Measurements from ENCODE around the gene NRL.
"Not testable (repeated sequence)": the region's sequence is repeated elsewhere in the genome, so short reads cannot be mapped to it uniquely, and the experiment has no call there.

Gene NRL

DNA sequence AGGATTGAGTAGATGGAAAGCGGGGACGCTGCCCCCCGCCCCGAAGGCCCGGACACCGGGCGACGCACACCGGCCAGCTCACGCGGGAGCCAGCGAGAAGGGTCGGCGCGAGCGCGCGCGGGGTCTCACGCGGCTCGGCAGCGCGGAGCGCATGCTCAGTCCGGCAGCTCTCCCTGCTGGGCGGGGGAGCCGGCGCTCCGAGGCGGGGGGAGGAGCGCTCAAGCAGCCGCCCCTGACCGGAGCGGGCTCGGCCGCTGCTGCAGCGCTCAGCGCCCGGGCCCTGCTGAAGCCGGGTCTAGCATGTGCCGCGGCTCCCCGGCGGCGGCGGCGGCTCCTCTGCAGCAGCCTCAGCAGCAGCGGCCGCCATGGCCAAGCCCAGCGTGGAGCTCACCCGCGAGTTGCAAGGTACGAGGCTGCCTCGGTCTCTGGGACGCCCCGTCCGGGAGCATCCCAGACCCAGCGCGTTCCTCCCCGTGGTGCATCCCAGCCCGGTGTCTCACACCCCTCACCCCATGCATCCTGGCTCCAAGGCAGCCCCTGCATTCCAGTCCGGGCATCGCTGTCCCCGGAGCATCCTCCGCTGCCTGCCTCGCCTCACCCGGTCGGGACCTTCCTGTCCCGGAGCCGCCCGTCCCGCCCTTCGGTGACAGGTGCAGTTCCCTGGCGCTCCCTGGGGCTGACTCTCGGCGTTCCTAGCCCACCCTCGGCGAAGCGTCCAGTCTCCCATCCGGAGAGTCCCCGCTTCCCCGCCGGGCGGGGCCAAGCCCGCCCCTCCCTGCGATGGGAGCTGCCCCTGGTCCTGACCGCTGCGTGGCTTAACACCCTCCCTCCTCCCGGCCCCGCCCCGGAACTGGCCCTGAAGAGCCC is 62.7 kb downstream of the NRL start, which contains the start of gene CARMIL3:
CARMIL3 (plus strand) TSS at position 221 of the 867 bp plus-strand sequence; CDS start at position 366, 145 bp downstream.
- DNase-seq (ENCODE audit: low spot score): peak; percentile 32

DNA sequence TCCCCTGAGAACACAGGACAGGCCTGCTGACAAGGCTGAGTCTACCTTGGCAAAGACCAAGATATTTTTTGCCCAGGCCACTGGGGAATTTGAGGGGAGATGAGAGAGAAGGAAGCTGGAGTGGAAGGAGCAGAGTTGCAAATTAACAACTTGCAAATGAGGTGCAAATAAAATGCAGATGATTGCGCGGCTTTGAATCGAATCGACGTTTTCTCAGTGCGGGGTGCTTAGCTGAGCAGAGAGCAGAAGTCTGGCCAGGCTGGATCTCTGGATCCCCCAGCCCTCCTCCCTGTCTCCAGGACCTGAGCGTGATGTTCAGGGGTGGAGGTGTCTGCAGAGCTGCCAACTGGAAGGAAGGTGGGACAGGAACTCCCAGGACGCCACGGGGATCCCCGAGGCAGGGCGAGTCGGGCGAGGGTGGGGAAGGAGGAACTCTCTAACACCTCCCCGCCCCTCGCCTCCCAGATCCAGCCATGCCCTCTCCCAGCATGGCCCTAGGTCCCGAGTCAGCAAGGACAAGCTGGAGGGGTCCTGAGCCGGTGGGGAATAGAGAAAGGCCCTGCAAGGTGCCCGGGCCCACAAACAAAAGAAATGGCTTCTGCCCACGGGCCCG is 63.5 kb downstream of the NRL start:
- no peak for DNase-seq (ENCODE audit: low spot score)

DNA sequence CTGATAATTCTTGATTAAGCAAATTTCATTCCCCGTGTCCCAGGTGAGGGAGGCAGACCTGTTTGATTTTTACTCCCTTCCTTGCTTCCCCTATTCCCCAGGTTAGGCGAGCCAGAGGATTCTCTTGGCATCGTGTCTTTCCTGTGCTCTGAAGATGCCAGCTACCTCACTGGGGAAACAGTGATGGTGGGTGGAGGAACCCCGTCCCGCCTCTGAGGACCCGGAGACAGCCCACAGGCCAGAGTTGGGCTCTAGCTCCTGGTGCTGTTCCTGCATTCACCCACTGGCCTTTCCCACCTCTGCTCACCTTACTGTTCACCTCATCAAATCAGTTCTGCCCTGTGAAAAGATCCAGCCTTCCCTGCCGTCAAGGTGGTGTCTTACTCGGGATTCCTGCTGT is 64.0 kb downstream of the NRL start:
- not testable (repeated sequence) for DNase-seq (ENCODE audit: low spot score)

DNA sequence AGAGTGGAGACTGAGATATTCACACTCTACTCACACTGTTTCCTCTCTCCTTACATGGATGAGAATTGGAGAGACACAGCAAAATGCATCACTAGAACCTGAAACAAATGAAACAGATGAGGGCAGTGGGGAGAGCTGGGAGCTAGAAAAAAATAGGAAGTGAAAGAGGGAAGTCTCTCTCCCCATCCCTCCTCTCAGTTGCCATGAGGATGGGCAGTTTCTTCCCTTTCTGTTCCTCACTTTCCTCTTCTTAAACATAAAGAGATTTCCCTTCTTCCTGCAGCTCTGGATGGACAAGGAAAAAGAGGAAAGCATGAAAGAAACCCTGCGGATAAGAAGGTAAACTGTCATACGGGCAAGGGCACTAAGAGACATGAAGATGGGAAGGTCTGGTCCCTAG is 65.7 kb downstream of the NRL start:
- DNase-seq (ENCODE audit: low spot score): not testable (repeated sequence)

DNA sequence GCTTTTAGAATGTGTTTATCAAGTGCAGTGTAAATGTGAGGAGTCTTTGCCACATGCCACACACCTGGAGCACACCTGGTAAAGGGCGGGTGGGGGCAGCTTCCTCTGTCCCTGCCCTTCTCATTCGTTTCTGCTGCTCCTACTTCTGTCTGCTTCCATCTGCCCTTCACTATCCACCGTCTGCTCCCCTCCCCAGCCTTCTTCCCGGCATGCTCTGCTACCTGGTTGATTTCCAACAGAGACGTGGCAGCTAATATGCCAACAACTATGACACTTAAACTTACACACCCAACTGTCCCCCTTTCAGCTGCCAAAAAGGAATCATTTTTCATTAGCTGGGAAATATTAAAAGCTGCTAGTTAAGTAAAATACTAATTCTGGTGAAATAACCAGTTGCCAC is 72.0 kb downstream of the NRL start:
- no peak for DNase-seq (ENCODE audit: low spot score)

DNA sequence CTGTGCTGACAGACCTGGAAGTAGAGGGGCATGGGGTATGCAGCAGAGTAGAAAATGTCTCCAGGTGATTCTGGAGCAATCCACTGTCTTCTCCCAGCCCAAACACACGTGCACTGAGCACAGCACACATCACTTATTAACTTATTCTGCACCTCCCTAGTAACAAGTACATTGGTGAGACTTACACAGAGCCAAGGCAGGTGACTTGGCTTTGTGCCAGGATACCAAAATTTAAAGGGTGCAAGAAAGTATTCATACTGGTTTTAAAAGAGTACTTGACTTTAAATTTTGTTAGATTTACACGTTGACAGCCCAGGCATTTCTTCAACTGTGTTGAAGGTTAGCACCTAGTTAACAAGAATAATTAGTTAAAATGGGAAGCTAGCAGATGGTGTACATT is 74.1 kb downstream of the NRL start:
- DNase-seq (ENCODE audit: low spot score): no peak

DNA sequence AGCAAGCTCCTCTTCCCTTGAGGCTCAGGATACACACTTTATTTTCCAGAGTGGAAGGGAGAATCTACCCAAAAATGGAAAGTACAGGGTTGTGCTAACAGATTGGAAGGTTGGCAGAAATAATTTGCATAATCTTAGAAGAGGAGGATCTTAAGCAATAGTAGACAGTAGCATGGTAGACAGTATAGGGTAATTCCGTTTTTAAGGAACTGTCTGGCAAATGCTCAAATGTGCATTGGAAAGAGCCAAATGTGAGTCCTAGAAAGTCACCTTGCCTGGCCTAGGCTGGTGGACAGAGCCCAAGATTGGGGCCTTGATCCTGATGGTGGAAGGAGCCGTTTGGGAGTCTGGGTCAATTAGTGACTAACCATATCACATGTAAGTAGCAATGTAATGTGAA is 76.1 kb downstream of the NRL start:
- DNase-seq (ENCODE audit: low spot score): no peak

DNA sequence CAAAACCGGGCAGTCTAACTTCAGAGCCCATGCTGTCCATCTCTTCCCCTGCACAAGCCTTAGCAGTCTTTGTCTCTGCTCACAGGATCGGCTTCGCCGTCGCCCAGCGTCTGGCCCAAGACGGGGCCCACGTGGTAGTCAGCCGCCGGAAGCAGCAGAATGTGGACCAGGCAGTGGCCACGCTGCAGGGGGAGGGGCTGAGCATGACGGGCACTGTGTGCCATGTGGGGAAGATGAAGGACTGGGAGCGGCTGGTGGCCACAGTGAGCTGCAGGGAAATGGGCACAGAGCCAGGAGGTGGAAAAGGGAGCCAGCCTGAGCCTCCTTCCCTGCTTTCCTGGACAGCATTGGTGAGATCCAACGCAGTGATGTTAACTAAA is 77.1 kb downstream of the NRL start:
- DNase-seq (ENCODE audit: low spot score): no peak

DNA sequence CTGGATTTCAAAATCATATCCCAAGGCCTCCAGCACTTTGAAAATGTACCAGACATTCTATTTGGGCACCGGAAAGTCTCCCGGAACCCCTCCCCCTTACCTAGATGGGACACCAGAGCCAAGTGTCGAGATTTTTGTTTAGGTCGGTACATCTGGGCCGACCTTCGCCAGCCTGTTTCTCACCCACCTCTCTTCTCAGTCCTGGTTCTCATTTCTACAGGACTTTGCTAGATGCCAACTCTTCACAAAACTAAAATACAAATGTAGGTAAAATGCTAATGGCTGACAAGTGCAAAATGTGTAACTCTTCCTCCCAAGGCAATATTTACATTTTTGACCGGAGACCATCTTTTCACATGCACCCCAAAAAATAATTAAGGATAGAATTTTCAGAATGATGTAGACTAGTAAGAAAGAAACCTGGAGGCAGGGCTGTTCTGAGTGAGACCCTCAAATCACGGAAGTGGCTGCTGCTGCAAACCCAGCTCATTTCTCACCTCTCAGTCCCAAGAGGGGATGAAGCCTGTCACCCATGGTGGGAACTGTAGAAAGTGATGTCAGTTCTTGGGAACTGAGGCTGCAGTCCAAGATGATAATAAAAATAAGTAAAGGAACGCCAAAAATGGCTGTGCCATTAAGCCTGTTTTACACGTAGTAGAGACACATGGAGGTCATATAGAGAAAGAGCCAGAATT is 77.6 kb downstream of the NRL start:
- not testable (repeated sequence) for DNase-seq (ENCODE audit: low spot score)

DNA sequence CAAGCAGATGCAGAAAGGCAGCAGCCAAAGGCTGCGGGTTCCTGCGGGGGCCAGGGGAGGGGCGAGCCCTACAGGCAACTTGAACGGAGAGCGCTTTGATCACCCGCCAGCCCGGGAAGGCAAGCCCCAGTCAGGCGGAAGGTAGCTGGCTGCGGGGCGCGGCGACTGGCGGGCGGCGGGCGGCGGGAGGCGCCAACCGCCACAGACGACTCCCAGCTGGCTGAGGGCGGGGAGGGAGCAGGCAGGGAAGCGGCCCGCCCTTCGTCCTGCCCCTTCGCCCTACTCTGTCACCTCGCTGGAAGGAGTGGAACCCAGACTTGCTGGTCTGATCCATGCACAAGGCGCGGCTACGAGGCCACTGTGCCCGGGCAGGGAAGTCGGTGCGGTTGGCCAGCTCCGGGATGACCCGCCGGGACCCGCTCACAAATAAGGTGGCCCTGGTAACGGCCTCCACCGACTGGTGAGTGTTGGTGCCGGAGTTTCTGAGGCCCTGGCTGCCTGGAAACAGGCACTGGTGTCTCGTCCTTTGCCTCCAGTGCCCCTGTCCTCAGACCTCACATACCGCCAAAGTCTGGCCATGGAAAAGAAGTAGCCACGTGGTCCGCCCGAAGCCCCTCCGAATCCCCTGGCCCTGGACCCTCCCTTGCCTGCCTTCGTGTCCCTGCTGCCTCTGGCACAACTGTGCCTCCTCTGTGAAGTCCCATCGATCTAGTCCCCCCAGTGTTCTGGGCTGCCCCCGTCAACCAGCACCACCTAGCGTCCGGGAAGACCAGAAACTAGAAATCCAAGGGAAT is 78.4 kb downstream of the NRL start:
- peak; percentile 87 for DNase-seq (ENCODE audit: low spot score)

DNA sequence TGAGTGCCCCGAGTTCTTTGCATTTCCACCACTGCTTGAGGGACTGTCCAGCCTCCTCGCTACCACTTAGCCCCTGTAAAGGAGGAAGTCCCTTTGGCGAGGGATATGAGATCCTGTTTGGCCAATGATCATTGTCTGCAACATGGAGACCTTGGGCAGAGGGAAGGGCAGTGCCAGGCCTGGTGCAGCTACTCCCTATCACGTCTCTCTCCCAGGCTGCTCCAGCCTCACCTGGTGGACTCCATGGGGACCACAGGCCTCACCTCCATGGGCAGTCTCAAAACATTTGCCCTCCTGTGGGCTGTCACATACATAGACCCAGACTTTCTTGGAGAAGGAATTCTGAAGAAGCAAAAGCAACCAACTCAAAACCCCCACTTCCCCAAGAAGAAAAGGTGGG is 79.0 kb downstream of the NRL start:
- peak; percentile 41 for DNase-seq (ENCODE audit: low spot score)

DNA sequence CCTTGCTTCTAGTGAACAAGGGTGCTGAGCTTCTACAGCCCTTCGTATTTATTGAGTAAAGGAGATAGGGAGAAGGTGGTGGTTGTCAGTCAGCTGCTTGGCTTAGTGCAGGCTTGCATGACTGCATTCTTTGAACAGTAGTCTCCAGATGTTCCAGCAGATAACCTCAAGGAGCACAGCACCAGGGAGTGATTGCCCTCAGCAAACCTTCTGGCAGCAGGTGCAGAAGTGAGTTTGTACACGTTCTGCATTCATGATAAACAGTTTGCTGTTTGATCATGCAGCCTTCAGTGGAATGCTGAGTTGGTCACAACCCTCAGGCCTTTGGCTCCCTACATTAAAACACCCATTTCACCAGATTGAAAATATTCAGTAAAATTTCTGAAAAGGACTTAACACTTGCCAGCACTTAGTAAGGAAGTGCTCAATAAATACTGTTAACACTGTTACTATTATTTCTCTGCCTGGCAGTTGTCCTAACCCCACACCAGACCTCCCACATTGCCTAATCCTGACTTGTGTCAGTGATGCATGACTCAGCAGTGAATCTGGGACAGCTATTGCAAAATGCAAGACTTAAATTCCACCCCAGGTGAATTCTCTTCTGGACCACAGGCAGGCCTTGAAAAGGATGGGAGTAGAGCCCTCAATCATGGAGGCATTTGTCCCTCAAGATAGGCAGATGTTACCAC is 81.9 kb downstream of the NRL start:
- no peak for DNase-seq (ENCODE audit: low spot score)

DNA sequence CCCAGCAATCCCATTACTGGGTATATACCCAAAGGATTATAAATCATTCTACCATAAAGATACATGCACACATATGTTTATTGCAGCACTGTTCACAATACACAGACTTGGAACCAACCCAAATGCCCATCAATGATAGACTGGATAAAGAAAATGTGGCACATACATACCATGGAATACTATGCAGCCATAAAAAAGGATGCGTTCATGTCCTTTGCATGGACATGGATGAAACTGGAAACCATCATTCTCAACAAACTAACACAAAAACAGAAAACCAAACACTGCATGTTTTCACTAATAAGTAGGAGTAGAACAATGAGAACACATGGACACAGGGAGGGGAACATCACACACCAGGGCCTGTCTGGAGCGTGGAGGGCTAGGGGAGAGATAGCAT is 83.4 kb downstream of the NRL start:
- DNase-seq (ENCODE audit: low spot score): not testable (repeated sequence)

DNA sequence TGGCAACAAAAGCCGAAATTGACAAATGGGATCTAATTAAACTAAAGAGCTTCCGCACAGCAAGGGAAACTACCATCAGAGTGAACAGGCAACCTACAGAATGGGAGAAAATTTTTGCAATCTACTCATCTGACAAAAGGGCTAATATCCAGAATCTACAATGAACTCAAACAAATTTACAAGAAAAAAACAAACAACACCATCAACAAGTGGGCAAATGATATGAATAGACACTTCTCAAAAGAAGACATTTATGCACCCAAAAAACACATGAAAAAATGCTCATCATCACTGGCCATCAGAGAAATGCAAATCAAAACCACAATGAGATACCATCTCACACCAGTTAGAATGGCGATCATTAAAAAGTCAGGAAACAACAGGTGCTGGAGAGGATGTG is 85.1 kb downstream of the NRL start:
- not testable (repeated sequence) for DNase-seq (ENCODE audit: low spot score)

Measured in SW480 (cell line).